ENCODE measurements around the gene TNIK.

GRCh38 chr3:171018156-171018935 is 441.9 kb downstream of the TNIK start:
- TF ChIP-seq EP300 (IDR thresholded peaks at IDR 0.05) = no peak
- no peak for TF ChIP-seq POLR2AphosphoS5 (IDR thresholded peaks at IDR 0.05)
- no peak for TF ChIP-seq CTCF (IDR thresholded peaks at IDR 0.05)
- no peak for TF ChIP-seq POLR2A (IDR thresholded peaks at IDR 0.05)

Measured in upper lobe of left lung (tissue), 4 donors.